Limb (tissue), 2 donors: ENCODE measurements around the gene ARHGEF5.

ENCODE experiments used
- DNase-seq, 2 donors: peaks; one replicate each; pipeline ENCODE4 v3.0.0-alpha.2; 2016; ENCODE audit errors: extremely low spot score in 2 of 2

ARHGEF5 gene

DNA sequence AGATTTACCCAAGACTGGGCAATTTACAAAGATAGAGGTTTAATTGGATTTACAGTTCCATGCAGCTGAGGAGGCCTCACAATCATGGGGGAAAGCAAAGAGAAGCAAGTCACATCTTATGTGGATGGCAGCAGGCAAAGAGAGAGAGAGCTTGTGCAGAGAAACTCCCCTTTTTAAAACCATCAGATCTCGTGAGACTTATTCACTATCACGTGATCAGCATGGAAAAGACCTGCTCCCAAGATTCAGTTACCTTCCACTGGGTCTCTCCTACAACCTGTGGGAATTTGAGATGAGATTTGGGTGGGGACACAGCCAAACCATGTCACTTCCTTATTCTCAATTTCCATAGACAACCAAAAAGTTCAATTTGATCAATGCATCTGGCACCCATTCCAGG lies 73.2 kb downstream of the ARHGEF5 start:
- DNase-seq: no peak
